ENCODE results near the gene PRKD2.
"Not testable (repeated sequence)": the region's sequence is repeated elsewhere in the genome, so short reads cannot be mapped to it uniquely, and the experiment has no call there.

The PRKD2 gene

GRCh38 chr19:46628970-46629369, 87.9 kb downstream of the PRKD2 start:
- not testable (repeated sequence) for DNase-seq

GRCh38 chr19:46626446-46626845, 90.5 kb downstream of the PRKD2 start:
- no peak for DNase-seq

GRCh38 chr19:46625731-46626130, 91.2 kb downstream of the PRKD2 start:
- no peak for DNase-seq

- DNase-seq, result no peak
Observed at GRCh38 chr19:46624958-46625661, 91.8 kb downstream of the PRKD2 start, which contains the start of gene PTGIR. TSS of gene PTGIR (minus strand) at chr19:46625089. CDS start at chr19:46624225, 864 bp downstream.

Data from NCI-H1105 treated with DMSO at 0.1 percent for 48 hours (cell line).